CD4-positive, alpha-beta T cell treated with Interleukin-6 at 100 ng/mL for 8 hours (primary cell): ENCODE measurements around the gene TMEM30B.
"Not testable (repeated sequence)": the region's sequence is repeated elsewhere in the genome, so short reads cannot be mapped to it uniquely, and the experiment has no call there.

Experiments used
- DNase-seq: peaks from one replicate; pipeline ENCODE4 v3.0.0-alpha.2; 2020; ENCODE audit warnings: mixed read lengths, low spot score

TMEM30B gene

GRCh38 chr14:61266436-61266835 lies 14.7 kb downstream of the TMEM30B start:
- DNase-seq = no peak

- DNase-seq = no peak
Observed at GRCh38 chr14:61264651-61265050, 16.5 kb downstream of the TMEM30B start.

DNA sequence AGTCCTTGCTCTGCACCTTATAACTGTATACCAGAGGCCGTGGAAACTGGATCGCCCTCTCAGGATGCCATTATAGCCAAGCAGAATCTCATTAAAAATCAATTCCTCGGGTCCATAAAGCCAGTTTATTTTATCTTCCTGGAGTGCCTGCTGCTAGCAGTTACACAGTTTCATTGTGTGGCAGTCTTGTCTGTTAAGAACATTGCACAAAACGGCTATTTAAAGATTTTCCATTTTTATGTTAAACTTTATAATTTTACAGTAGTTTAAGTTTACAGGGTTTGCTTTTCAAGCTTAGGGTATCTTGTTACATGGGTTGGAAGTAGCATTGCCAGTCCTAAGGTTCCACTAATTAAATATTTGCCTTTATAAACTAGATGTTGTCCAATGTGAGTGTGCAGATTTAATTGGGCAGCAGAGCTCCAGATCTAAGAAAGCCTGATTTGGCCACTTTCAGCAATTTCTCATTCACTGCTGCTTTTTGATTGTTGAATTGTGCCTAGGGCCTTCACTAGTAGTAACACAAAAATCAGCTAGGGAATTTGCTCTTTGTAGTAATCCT lies 17.0 kb downstream of the TMEM30B start:
- DNase-seq = no peak

DNA sequence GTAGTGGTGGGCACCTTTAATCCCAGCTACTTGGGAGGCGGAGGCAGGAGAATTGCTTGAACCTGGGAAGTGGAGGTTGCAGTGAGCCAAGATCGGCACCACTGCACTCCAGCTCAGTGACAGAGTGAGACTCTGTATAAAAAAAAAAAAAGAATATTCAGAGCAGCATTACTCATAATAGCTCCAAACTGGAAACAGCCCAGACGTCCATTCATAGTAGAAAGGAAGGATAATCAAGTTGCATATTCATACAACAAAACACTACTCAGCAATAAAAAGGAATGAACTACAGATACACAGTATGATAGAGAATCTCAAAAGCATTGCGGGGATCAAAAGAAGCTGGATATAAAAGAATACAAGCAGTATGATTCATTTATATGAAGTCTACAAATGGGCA lies 19.1 kb downstream of the TMEM30B start:
- no peak for DNase-seq

- no peak for DNase-seq
Observed at GRCh38 chr14:61260939-61261776, 20.0 kb downstream of the TMEM30B start.

GRCh38 chr14:61258985-61259384 lies 22.2 kb downstream of the TMEM30B start:
- DNase-seq = no peak

GRCh38 chr14:61257469-61258057 lies 23.6 kb downstream of the TMEM30B start:
- DNase-seq = no peak

GRCh38 chr14:61256826-61257468 lies 24.2 kb downstream of the TMEM30B start:
- DNase-seq = no peak

DNA sequence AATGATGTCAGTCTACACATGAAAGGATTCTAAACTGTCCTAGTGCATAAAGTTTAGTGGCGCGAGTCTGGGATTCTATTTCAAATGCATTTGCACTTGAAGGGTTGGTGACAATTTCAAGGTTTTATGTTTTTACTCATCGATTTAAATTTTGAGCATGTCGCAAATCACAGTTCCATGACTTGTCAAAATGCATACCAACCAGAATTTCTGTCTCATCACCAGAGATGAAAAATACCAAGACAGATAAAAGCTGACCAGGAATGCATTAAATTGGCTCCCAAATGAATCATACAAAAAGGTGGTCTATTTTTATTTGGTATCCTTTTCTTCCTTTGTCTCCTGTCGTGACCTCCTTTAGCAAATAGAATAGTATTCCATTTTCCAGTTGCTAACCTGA lies 25.2 kb downstream of the TMEM30B start:
- DNase-seq = no peak

DNA sequence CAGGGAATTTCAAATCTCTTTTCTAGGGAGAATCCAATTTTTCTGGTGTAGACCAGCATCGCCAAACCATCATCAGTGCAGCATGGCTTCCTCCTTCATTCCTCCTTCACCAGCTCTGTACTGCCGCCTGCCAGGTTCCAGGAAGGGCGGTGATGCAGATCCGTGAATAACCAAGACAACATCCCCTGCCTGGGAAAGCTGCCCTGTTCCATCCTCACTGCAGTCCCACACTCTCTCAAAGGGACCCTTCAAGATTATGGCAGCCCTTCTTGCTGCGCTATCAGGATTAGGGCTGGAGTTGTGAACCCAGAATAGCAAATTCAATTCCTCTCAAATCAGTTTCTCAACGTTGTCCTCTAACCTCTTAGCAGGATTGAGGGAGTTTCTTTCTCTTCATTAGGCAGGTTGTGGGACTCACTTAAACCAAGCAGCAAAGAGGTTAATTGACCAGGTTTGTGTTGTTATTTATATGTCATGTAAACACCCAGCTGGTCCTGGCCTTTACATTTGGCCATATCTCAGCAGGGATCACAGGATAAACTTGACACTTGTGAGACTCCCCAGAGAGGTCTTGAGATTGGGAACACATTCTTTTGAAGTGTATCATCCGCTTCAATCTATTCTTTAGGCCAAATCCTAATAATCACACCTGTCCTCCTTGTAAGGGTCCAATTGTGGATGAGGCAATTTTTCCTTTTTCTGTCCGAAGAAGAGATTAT lies 26.2 kb downstream of the TMEM30B start:
- no peak for DNase-seq

DNA sequence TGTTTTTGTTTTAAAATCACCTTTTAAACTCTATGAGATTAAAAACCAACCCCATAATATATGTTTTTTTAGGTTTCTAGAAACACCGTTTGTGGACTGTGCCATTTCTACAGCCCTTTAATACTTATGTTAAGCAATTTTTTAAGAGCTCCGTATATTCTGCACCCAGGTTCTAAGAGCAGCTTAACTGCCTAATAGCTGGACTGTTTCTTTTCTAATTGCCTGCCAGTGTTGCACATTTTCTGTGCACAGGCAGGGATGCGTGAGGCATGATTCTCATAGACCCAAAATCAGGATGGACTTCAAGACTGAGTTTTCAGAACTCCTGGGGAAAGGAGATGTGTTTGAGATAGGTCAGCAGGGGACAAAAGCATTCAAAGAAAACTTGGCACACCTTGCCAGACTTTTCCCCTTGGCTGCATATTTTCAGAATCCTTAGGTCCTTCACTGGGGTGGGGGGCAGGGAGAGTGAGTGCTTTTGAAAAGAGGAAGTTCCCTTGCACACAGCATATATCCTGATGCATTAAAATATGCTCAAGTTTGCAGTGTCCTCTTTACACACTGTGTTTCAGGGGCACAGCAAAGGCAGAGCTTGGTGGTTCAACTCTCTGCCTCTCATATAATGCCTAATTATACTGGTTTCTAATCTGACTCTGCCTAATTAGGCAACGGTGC lies 27.9 kb downstream of the TMEM30B start:
- no peak for DNase-seq

GRCh38 chr14:61252369-61253063 lies 28.6 kb downstream of the TMEM30B start:
- DNase-seq = peak; percentile 52

GRCh38 chr14:61250063-61250462 lies 31.1 kb downstream of the TMEM30B start:
- DNase-seq = no peak

GRCh38 chr14:61247935-61248334 lies 33.2 kb downstream of the TMEM30B start:
- no peak for DNase-seq

GRCh38 chr14:61246721-61247120 lies 34.4 kb downstream of the TMEM30B start:
- DNase-seq = no peak

GRCh38 chr14:61244009-61244408 lies 37.1 kb downstream of the TMEM30B start:
- DNase-seq = no peak

DNA sequence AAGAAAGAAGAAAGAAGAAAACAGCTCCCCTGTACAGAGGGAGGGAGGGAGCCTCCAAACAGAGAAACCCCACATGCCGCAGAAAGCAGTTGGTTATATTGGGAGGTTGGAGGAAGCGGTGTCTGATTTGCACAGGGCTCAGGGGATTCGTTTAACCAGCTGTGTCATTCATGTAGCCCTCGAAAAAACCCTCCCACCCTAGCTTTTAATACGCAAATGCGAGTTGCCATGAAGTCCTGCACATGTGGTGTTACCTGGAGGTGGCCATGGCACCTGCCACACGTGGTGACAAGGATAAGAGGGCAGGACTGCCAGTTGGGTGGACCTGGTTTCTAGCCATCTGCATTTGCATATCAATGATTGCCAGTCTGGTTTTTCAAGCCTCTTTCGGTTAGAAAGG lies 40.9 kb downstream of the TMEM30B start:
- DNase-seq = no peak

DNA sequence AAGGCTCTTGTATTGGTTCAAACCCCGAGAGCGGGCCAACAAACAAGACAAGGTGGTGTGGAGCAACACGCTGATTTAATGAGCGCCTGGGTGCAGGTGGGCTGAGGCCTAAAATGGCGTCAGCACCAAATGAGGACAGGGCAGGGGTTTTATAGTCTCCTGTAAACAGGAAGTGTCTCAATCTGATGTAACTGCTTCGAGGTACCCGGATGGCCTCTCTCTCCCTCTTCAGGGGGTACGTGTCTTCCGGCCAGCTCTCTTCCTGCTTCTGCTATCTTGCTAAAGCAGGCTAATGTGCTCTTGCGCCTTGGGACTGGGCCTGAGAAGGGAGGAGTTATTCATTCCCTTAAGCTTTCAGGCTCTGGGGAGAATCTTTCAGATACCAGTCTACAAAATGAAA lies 41.9 kb downstream of the TMEM30B start:
- not testable (repeated sequence) for DNase-seq

- no peak for DNase-seq
Observed at GRCh38 chr14:61238611-61239245, 42.4 kb downstream of the TMEM30B start.

DNA sequence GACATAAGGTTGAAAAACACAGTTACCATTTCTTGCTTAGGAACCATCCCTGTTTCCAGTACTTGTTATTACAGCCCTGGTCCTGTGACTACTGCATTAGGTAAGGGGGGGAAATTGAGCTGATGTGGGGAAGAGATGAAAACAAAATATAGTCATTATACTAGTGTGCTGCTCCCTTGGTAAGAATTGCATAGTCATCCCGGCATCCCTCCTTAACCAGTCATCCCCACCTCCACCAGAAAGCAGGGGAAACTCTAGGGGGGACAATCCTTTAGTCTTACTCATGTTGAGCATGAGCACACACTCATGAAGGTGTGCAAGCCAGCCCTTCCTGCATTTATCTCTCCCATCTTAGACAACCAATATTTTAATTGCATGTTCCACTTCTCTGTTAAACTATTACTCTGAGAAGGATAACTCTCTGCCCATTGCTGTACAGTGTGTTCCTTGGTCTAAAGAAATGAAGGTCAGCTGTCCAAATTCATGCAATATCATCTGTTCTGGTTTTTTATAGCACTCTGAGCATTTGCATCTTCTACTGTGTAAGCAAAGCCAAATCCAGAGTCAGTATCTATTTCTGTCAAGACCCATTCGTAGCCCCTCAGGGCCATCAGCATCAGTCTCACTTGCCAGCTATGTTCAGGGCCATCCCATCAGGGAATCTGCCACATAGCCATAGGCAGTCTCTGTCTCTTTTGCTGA lies 46.8 kb downstream of the TMEM30B start:
- no peak for DNase-seq
